GM12878 (cell line): ENCODE results near the gene MYT1.

Source experiments
- BRCA1 ChIP-seq: IDR thresholded peaks from 2 replicates; pipeline ENCODE4 v1.6.1; 2011; ENCODE audit warnings: low read depth, low read length, improper control_type of control experiment
- CEBPB ChIP-seq, 2 experiments: fragments of 150-350 bp in 1 of 2; IDR thresholded peaks; 2 replicates each; pipeline ENCODE4 v1.6.1; 2012 to 2014; ENCODE audit warnings: low read depth in 2 of 2, low read length in 2 of 2, borderline replicate concordance in 1 of 2, inconsistent platforms in 1 of 2
- ELK1 ChIP-seq: IDR thresholded peaks from 2 replicates; pipeline ENCODE4 v1.6.1; 2012; ENCODE audit warnings: low read depth, low read length, improper control_type of control experiment
- EP300 ChIP-seq, 2 experiments: fragments of 150-350 bp in 1 of 2; IDR thresholded peaks; 2 replicates each; pipeline ENCODE4 v1.6.1; 2011 to 2012; ENCODE audit warnings: low read depth in 2 of 2, low read length in 2 of 2, borderline replicate concordance in 1 of 2, improper control_type of control experiment in 1 of 2, inconsistent platforms in 1 of 2; ENCODE audit not compliant: control insufficient read depth in 1 of 2
- EZH2 ChIP-seq: IDR thresholded peaks from 2 replicates; pipeline ENCODE4 v1.6.1; 2012; ENCODE audit warnings: low read depth, mild to moderate bottlenecking, control low read depth, inconsistent platforms, low read length, borderline replicate concordance; ENCODE audit not compliant: control insufficient read depth
- HCFC1 ChIP-seq: fragments of 150-350 bp; IDR thresholded peaks from 2 replicates; pipeline ENCODE4 v1.6.1; 2014; ENCODE audit warnings: low read length
- JUND ChIP-seq: IDR thresholded peaks from 2 replicates; pipeline ENCODE4 v1.6.1; 2012; ENCODE audit warnings: low read depth, mild to moderate bottlenecking, low read length, improper control_type of control experiment, moderate library complexity
- NFIC ChIP-seq: IDR thresholded peaks from 2 replicates; pipeline ENCODE4 v1.6.1; 2012; ENCODE audit warnings: low read depth, mild to moderate bottlenecking, inconsistent platforms, low read length, moderate library complexity
- NR2F1 ChIP-seq: fragments of 450-650 bp; conservative IDR thresholded peaks from 2 replicates; pipeline ENCODE4 v1.6.1; 2017; ENCODE audit warnings: mild to moderate bottlenecking
- POLR2A ChIP-seq: IDR thresholded peaks from 2 replicates; pipeline ENCODE4 v1.6.1; 2011; ENCODE audit warnings: low read depth, mild to moderate bottlenecking, low read length
- SMC3 ChIP-seq: IDR thresholded peaks from 2 replicates; pipeline ENCODE4 v1.6.1; 2011; ENCODE audit warnings: low read length, improper control_type of control experiment, borderline replicate concordance
- TF ChIP-seq, protein P1 (sequence below), 3 experiments: IDR thresholded peaks in 2 of 3; conservative IDR thresholded peaks in 1 of 3; 2 replicates each; pipeline ENCODE4 v1.5.1; 2011; ENCODE audit warnings: low read depth in 3 of 3, low read length in 3 of 3, mild to moderate bottlenecking in 3 of 3, control low read depth in 2 of 3, moderate library complexity in 2 of 3, inconsistent platforms in 1 of 3, mixed read lengths in 1 of 3; ENCODE audit not compliant: control insufficient read depth in 2 of 3, insufficient read depth in 1 of 3; ENCODE audit errors: extremely low read depth in 1 of 3
- TF ChIP-seq, protein P2 (sequence below): IDR thresholded peaks from 2 replicates; pipeline ENCODE4 v1.6.1; 2012; ENCODE audit warnings: mild to moderate bottlenecking, low read depth, low read length

GRCh38 chr20:64283646-64284045 lies 119.4 kb downstream of the MYT1 start:
- TF ChIP-seq POLR2A (no peak), SMC3 (no peak), HCFC1 (no peak), BRCA1 (no peak), JUND (no peak), ELK1 (no peak), NR2F1 (no peak), CEBPB (IDR thresholded peaks at IDR 0.05; ENCODE audit: borderline replicate concordance in 1 of 2, low read depth in 2 of 2, low read length in 2 of 2) (no peak), EZH2 (no peak), EP300 (IDR thresholded peaks at IDR 0.05; ENCODE audit: borderline replicate concordance in 1 of 2, control insufficient read depth in 1 of 2, low read depth in 2 of 2, low read length in 2 of 2) (no peak), NFIC (no peak)
- TF ChIP-seq, protein P1, sequence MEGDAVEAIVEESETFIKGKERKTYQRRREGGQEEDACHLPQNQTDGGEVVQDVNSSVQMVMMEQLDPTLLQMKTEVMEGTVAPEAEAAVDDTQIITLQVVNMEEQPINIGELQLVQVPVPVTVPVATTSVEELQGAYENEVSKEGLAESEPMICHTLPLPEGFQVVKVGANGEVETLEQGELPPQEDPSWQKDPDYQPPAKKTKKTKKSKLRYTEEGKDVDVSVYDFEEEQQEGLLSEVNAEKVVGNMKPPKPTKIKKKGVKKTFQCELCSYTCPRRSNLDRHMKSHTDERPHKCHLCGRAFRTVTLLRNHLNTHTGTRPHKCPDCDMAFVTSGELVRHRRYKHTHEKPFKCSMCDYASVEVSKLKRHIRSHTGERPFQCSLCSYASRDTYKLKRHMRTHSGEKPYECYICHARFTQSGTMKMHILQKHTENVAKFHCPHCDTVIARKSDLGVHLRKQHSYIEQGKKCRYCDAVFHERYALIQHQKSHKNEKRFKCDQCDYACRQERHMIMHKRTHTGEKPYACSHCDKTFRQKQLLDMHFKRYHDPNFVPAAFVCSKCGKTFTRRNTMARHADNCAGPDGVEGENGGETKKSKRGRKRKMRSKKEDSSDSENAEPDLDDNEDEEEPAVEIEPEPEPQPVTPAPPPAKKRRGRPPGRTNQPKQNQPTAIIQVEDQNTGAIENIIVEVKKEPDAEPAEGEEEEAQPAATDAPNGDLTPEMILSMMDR (IDR thresholded peaks at IDR 0.05 in 2 of 3, conservative IDR thresholded peaks at IDR 0.05 in 1 of 3; ENCODE audit: control insufficient read depth in 2 of 3, extremely low read depth in 1 of 3, insufficient read depth in 1 of 3, low read depth in 3 of 3, low read length in 3 of 3), result no peak
- TF ChIP-seq, protein P2, sequence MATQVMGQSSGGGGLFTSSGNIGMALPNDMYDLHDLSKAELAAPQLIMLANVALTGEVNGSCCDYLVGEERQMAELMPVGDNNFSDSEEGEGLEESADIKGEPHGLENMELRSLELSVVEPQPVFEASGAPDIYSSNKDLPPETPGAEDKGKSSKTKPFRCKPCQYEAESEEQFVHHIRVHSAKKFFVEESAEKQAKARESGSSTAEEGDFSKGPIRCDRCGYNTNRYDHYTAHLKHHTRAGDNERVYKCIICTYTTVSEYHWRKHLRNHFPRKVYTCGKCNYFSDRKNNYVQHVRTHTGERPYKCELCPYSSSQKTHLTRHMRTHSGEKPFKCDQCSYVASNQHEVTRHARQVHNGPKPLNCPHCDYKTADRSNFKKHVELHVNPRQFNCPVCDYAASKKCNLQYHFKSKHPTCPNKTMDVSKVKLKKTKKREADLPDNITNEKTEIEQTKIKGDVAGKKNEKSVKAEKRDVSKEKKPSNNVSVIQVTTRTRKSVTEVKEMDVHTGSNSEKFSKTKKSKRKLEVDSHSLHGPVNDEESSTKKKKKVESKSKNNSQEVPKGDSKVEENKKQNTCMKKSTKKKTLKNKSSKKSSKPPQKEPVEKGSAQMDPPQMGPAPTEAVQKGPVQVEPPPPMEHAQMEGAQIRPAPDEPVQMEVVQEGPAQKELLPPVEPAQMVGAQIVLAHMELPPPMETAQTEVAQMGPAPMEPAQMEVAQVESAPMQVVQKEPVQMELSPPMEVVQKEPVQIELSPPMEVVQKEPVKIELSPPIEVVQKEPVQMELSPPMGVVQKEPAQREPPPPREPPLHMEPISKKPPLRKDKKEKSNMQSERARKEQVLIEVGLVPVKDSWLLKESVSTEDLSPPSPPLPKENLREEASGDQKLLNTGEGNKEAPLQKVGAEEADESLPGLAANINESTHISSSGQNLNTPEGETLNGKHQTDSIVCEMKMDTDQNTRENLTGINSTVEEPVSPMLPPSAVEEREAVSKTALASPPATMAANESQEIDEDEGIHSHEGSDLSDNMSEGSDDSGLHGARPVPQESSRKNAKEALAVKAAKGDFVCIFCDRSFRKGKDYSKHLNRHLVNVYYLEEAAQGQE, result no peak
